M059J (cell line): Measurements from ENCODE around the gene DAD1. TPM values are rescaled to one million over a fixed set of nuclear protein-coding genes. Genes with fewer than 3 reads are reported as not detected.
"Not testable (repeated sequence)": the region's sequence is repeated elsewhere in the genome, so short reads cannot be mapped to it uniquely, and the experiment has no call there.

ENCODE experiments used
- DNase-seq: peaks from one replicate; pipeline ENCODE4 v3.0.0-alpha.2; 2012; ENCODE audit warnings: low read depth
- total RNA-seq: library from RNA; depleted of rRNA; stranded (reverse); fragments of >200 nt; shearing (Covaris generic); gene quantifications from 2 replicates; pipeline ENCODE4 v1.2.3, GENCODE V29; 2014

Gene DAD1
- total RNA-seq, 1 experiment from 2014 or later = 515 TPM

- DNase-seq = no peak
Measured at GRCh38 chr14:22569106-22569736, 19.8 kb downstream of the DAD1 start.

DNA sequence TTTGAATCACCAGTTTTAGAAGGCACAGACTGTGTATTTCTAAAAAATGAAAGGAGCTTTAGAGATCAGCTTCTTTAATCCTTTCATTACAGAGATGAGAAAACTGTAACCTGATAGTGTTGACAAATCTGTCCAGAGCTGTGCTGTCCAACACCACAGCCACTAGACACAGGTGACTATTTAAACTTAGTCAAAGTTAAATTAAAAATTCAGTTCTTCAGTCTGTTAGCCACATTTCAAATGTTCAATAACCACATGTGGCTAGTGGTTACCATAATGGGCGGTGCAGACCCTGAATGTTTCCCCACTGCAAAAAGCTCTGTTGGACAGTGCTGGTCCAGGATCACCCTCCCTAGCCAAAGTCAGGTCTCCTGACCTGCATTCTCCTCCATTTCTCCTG lies 21.6 kb downstream of the DAD1 start:
- no peak for DNase-seq

DNA sequence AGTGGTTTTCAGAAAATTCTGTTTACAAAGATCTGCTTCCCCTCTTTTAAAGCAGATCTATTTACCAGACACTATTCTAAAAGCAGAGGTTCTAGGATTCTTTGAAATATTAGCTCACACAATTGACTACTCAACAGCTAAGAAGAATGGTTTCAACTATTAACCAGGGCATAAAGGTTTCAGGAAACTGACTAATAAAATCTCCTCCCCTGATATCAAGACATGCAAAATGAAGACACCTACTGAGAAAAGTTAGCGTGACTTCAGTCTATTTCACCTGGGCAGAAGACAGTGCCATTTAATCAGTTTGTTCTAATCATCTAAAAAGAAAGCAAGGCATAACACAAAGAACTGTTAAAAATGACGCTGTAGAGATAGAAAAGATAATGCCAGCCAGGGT lies 22.2 kb downstream of the DAD1 start:
- DNase-seq = no peak

GRCh38 chr14:22566266-22566665 lies 22.8 kb downstream of the DAD1 start:
- DNase-seq = not testable (repeated sequence)

GRCh38 chr14:22565391-22565945 lies 23.6 kb downstream of the DAD1 start:
- DNase-seq = no peak

DNA sequence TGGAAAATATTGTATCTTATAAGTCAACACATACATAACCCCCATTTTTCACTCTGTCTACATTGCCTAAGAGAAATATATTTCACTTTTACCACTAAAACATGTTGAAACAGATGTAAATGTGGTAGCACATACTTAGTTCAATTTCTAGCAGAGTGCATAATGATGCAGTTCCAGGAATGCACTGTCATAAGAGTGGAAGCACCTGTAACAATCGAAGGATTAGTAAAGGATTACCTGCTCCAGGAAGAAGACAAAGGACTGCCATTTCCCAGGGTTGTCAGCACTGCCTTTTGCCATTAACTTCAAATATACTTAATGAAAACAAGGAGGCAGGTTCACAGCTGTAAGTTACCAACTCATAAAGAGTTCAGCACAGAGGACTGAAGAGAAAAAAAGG lies 24.6 kb downstream of the DAD1 start:
- no peak for DNase-seq

- DNase-seq = no peak
Measured at GRCh38 chr14:22563987-22564386, 25.0 kb downstream of the DAD1 start.

- no peak for DNase-seq
Measured at GRCh38 chr14:22561661-22562579, 27.1 kb downstream of the DAD1 start.

DNA sequence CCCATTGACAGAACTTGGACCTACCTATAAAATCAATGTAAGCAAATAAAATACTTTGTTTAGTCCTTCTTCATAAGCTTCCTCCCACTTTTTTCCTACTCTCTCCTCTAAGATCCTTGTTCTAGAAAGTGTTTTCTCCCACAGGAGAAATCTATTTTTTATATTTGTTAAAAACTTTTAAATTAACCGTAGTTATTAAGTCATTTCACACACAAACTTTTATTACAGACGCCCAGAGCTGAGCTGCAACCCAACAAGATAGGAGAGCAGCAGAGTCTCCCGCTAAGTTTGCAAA lies 27.7 kb downstream of the DAD1 start:
- no peak for DNase-seq

- DNase-seq = no peak
Measured at GRCh38 chr14:22560662-22561365, 28.2 kb downstream of the DAD1 start.

- no peak for DNase-seq
Measured at GRCh38 chr14:22559041-22559440, 30.0 kb downstream of the DAD1 start.

DNA sequence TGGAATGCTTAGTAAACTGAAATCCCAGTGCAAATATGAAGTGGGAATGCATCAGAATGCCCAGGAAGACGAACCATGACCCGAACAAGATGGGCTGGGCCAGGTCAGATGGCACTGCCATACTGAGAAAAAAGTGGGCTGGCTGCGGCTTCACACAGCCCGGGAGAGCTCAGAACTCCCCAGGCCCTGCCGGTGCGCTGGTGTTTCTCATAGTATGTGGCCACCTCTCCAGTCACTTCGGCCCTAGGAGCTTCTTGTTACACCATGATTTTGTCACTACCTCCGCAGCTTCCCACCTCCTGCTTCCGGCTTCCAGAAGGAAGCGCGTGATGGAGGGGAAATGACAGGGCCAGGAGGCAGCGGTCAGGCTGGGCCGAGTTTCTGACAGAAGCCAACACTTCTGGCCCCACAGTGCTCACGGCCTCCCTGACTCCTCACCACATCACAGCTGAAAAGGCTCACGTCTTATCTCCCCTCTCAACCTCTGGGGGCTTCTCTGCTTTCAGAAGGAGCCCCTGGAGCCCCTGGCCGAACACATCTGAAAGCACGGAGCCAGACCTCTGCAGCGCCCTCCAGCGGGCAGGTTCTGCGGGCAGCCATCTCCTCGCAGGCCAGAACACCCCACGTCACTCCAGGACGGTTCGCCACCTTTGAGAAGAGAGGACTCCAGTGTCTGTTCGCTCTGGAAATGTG lies 30.7 kb downstream of the DAD1 start:
- no peak for DNase-seq

DNA sequence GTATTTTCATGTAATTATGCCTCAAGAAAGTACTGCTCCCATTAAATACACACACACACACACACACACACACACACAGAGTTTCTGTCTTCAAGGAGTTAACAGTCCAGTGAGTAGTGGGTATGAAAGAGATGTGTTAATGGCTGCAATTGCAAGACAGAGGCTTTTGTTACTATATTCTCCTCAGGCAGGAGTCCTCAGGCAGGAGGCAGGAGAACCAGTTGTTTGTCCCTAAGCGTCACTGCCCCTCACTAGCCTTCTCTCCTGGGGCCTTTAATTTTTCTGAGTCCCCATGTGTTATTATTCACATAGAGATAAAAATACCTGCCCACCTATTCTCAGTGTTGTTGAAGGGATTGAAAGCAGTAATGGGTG lies 31.2 kb downstream of the DAD1 start:
- DNase-seq = no peak

GRCh38 chr14:22556990-22557623 lies 31.9 kb downstream of the DAD1 start:
- DNase-seq = peak; percentile 79

GRCh38 chr14:22556021-22556989 lies 32.7 kb downstream of the DAD1 start:
- DNase-seq = peak; percentile 99

DNA sequence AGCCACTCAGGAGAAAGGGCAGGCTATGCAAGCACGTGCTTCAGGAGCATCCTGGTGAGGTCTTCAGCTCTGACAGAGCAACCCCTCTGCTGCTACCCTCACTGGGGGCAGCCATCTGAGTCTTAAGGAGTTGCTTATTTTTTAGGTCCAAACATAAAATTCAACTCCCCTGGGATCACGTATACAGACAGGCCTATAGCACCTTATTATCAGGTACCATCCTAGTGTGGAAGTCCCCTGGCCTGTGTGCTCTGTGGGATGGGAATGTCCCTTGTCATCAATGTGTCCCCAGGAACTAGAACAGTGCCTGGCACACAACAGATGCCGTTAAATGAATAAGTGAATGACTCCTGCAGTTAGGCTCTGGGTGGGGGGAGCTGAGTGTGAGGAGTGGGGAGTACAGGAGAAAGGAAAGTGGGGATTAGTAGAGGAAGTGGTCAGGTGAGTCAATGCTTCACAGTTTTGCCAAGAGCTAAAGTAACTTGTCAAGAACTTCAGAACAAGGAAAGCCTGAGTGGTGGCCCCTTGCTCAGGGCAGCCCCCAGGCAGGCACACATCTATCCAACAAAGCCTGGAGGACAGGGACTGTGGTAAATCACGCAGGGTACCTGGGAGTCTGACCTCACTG lies 33.5 kb downstream of the DAD1 start:
- peak; percentile 85 for DNase-seq

DNA sequence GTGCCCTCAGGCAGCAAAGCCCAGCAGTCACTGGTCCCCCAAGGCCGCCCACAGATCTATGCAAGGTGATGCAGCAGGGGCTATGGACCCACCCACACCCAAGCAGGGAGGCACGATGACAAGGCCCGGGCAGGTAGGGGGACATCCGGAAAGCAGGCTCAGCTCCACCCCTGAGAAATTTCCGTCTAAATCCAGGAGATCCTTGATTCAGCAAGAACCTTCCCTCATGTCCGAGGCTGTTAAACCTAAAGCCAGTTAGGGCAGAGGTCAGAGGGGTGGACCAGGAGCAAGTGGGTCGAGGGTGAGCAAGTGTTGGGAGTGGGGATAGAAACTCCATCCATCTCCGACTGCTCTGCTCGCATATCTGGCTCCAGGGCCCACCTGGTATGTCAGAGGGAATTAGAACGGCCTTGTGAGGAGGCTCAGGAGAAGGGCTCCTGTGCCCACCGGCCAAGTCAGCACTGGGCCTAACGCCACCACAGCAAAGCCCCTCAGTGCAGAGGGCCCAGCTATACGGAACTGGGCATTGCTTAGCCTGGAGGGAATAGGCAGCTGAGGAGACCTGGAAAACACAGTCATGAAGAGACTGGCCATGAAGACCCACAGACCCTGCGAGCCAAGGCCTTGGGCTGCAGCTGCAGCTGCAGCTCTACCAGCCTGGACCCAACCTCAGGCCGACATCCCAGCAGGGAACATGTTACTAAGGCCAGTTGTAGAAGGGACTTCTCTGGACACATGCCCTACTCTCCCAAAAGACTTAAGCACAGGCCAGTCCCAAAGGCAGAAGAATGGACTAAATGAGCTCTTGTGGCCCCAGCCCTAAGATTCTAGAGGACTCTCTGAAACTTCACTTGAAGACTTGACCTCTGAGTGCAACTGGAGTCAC lies 34.3 kb downstream of the DAD1 start:
- DNase-seq = no peak

- not testable (repeated sequence) for DNase-seq
Measured at GRCh38 chr14:22553861-22554497, 35.0 kb downstream of the DAD1 start.
